Mucosa of stomach (tissue), 1 donor: ENCODE measurements around the gene MRTFB.

Source experiments
- H3K27me3 ChIP-seq: one replicate; pipeline ENCODE4 v1.7.0; 2013; ENCODE audit warnings: mild to moderate bottlenecking, low read length; ENCODE audit not compliant: control insufficient read depth, insufficient read depth
- H3K36me3 ChIP-seq: one replicate; pipeline ENCODE4 v1.7.0; 2013; ENCODE audit warnings: low read length; ENCODE audit not compliant: control insufficient read depth, insufficient read depth
- H3K4me1 ChIP-seq: one replicate; pipeline ENCODE4 v1.7.0; 2013; ENCODE audit warnings: mild to moderate bottlenecking, low read length; ENCODE audit not compliant: control insufficient read depth, insufficient read depth
- H3K4me3 ChIP-seq: one replicate; pipeline ENCODE4 v1.7.0; 2013; ENCODE audit warnings: low read length
- H3K9ac ChIP-seq: one replicate; pipeline ENCODE4 v1.7.0; 2013; ENCODE audit warnings: mild to moderate bottlenecking, low read length, moderate library complexity
- H3K9me3 ChIP-seq: one replicate; pipeline ENCODE4 v1.7.0; 2013; ENCODE audit warnings: mild to moderate bottlenecking, low read length, moderate library complexity; ENCODE audit not compliant: control insufficient read depth
- donor health status: Pancreatic carcinoma.

Gene MRTFB

GRCh38 chr16:14304891-14305460 lies 233.9 kb downstream of the MRTFB start:
- no peak overlapping the region for H3K9ac ChIP-seq
- H3K9me3 ChIP-seq, result no peaks in the 10 kb centered on the region
- no peaks in the 10 kb centered on the region for H3K27me3 ChIP-seq
- H3K4me1 ChIP-seq, result peaks cover 8% of the 10 kb centered on the region
- H3K4me3 ChIP-seq, result no peak overlapping the region
- no peaks in the 10 kb centered on the region for H3K36me3 ChIP-seq

GRCh38 chr16:14306485-14307058 lies 235.5 kb downstream of the MRTFB start:
- Histone ChIP-seq H3K27me3 (no peaks in the 10 kb centered on the region), H3K4me3 (no peak overlapping the region), H3K36me3 (no peaks in the 10 kb centered on the region), H3K9me3 (no peaks in the 10 kb centered on the region), H3K4me1 (peaks cover under 1% of the 10 kb centered on the region), H3K9ac (no peak overlapping the region)

- Histone ChIP-seq H3K9ac (no peak overlapping the region), H3K36me3 (no peaks in the 10 kb centered on the region), H3K9me3 (no peaks in the 10 kb centered on the region), H3K4me1 (no peaks in the 10 kb centered on the region), H3K27me3 (no peaks in the 10 kb centered on the region), H3K4me3 (no peak overlapping the region)
Observed at GRCh38 chr16:14307059-14307526, 236.0 kb downstream of the MRTFB start.

- Histone ChIP-seq H3K4me3 (no peak overlapping the region), H3K4me1 (no peaks in the 10 kb centered on the region), H3K9me3 (no peaks in the 10 kb centered on the region)
Observed at GRCh38 chr16:14307527-14308367, 236.6 kb downstream of the MRTFB start.

GRCh38 chr16:14308368-14308723 lies 237.2 kb downstream of the MRTFB start:
- H3K4me1 ChIP-seq, result no peaks in the 10 kb centered on the region
- no peaks in the 10 kb centered on the region for H3K36me3 ChIP-seq
- H3K27me3 ChIP-seq, result no peaks in the 10 kb centered on the region
- no peak overlapping the region for H3K4me3 ChIP-seq
- no peak overlapping the region for H3K9ac ChIP-seq
- H3K9me3 ChIP-seq, result no peaks in the 10 kb centered on the region

More at GRCh38 chr16:14307527-14308367, 236.6 kb downstream of the MRTFB start:
- no peak overlapping the region for H3K9ac ChIP-seq
- H3K36me3 ChIP-seq, result no peaks in the 10 kb centered on the region
- no peaks in the 10 kb centered on the region for H3K27me3 ChIP-seq

- Histone ChIP-seq H3K4me1 (no peaks in the 10 kb centered on the region), H3K9me3 (no peaks in the 10 kb centered on the region), H3K9ac (no peak overlapping the region), H3K27me3 (no peaks in the 10 kb centered on the region), H3K36me3 (no peaks in the 10 kb centered on the region), H3K4me3 (no peak overlapping the region)
Observed at GRCh38 chr16:14309001-14309886, 238.1 kb downstream of the MRTFB start.

- no peaks in the 10 kb centered on the region for H3K27me3 ChIP-seq
- no peak overlapping the region for H3K9ac ChIP-seq
- H3K36me3 ChIP-seq, result no peaks in the 10 kb centered on the region
- no peaks in the 10 kb centered on the region for H3K4me1 ChIP-seq
- H3K4me3 ChIP-seq, result no peak overlapping the region
- H3K9me3 ChIP-seq, result no peaks in the 10 kb centered on the region
Observed at GRCh38 chr16:14309906-14310305, 238.8 kb downstream of the MRTFB start.

- Histone ChIP-seq H3K4me1 (no peaks in the 10 kb centered on the region), H3K9ac (no peak overlapping the region)
Observed at GRCh38 chr16:14310519-14310991, 239.4 kb downstream of the MRTFB start.

GRCh38 chr16:14314116-14314515 lies 243.0 kb downstream of the MRTFB start:
- Histone ChIP-seq H3K9ac (no peak overlapping the region), H3K36me3 (no peaks in the 10 kb centered on the region), H3K27me3 (no peaks in the 10 kb centered on the region), H3K4me1 (no peaks in the 10 kb centered on the region), H3K4me3 (no peak overlapping the region), H3K9me3 (no peaks in the 10 kb centered on the region)

More at GRCh38 chr16:14310519-14310991, 239.4 kb downstream of the MRTFB start:
- H3K9me3 ChIP-seq, result no peaks in the 10 kb centered on the region
- no peak overlapping the region for H3K4me3 ChIP-seq
- H3K27me3 ChIP-seq, result no peaks in the 10 kb centered on the region
- no peaks in the 10 kb centered on the region for H3K36me3 ChIP-seq

- no peaks in the 10 kb centered on the region for H3K4me1 ChIP-seq
- H3K9me3 ChIP-seq, result no peaks in the 10 kb centered on the region
- no peaks in the 10 kb centered on the region for H3K36me3 ChIP-seq
- no peak overlapping the region for H3K9ac ChIP-seq
- H3K4me3 ChIP-seq, result no peak overlapping the region
- H3K27me3 ChIP-seq, result no peaks in the 10 kb centered on the region
Observed at GRCh38 chr16:14315683-14316320, 244.7 kb downstream of the MRTFB start.
